ENCODE measurements around the gene PDE8B.

PDE8B gene

GRCh38 chr5:77316871-77317661, 106.6 kb downstream of the PDE8B start:
- in situ Hi-C loops (cut with MboI; ENCODE audit: low sequenced_read_pairs), result no loop called here

GRCh38 chr5:77318060-77318459, 107.6 kb downstream of the PDE8B start:
- in situ Hi-C loops (cut with MboI; ENCODE audit: low sequenced_read_pairs), result no loop called here

- in situ Hi-C loops (cut with MboI; ENCODE audit: low sequenced_read_pairs), result no loop called here
Observed at GRCh38 chr5:77319117-77319804, 108.8 kb downstream of the PDE8B start.

- in situ Hi-C loops (cut with MboI; ENCODE audit: low sequenced_read_pairs), result no loop called here
Observed at GRCh38 chr5:77321793-77322394, 111.4 kb downstream of the PDE8B start.

GRCh38 chr5:77322406-77322805, 111.9 kb downstream of the PDE8B start:
- in situ Hi-C loops (cut with MboI; ENCODE audit: low sequenced_read_pairs), result no loop called here

- in situ Hi-C loops (cut with MboI; ENCODE audit: low sequenced_read_pairs), result no loop called here
Observed at GRCh38 chr5:77325921-77326541, 115.6 kb downstream of the PDE8B start.

- in situ Hi-C loops (cut with MboI; ENCODE audit: low sequenced_read_pairs), result no loop called here
Observed at GRCh38 chr5:77326986-77327734, 116.7 kb downstream of the PDE8B start.

- in situ Hi-C loops (cut with MboI; ENCODE audit: low sequenced_read_pairs), result no loop called here
Observed at GRCh38 chr5:77328930-77329647, 118.6 kb downstream of the PDE8B start.

GRCh38 chr5:77329664-77330430, 119.4 kb downstream of the PDE8B start:
- in situ Hi-C loops (cut with MboI; ENCODE audit: low sequenced_read_pairs), result no loop called here

- in situ Hi-C loops (cut with MboI; ENCODE audit: low sequenced_read_pairs), result no loop called here
Observed at GRCh38 chr5:77333036-77333435, 122.6 kb downstream of the PDE8B start.

- in situ Hi-C loops (cut with MboI; ENCODE audit: low sequenced_read_pairs), result no loop called here
Observed at GRCh38 chr5:77333451-77334123, 123.1 kb downstream of the PDE8B start.

- in situ Hi-C loops (cut with MboI; ENCODE audit: low sequenced_read_pairs), result no loop called here
Observed at GRCh38 chr5:77337246-77337645, 126.8 kb downstream of the PDE8B start.

- in situ Hi-C loops (cut with MboI; ENCODE audit: low sequenced_read_pairs), result no loop called here
Observed at GRCh38 chr5:77337686-77338085, 127.2 kb downstream of the PDE8B start.

- in situ Hi-C loops (cut with MboI; ENCODE audit: low sequenced_read_pairs), result no loop called here
Observed at GRCh38 chr5:77339337-77339890, 128.9 kb downstream of the PDE8B start.

- in situ Hi-C loops (cut with MboI; ENCODE audit: low sequenced_read_pairs), result no loop called here
Observed at GRCh38 chr5:77343165-77343564, 132.7 kb downstream of the PDE8B start.

- in situ Hi-C loops (cut with MboI; ENCODE audit: low sequenced_read_pairs), result no loop called here
Observed at GRCh38 chr5:77347435-77348098, 137.1 kb downstream of the PDE8B start.

GRCh38 chr5:77353251-77353650, 142.8 kb downstream of the PDE8B start:
- in situ Hi-C loops (cut with MboI; ENCODE audit: low sequenced_read_pairs), result no loop called here

- in situ Hi-C loops (cut with MboI; ENCODE audit: low sequenced_read_pairs), result no loop called here
Observed at GRCh38 chr5:77354454-77354853, 144.0 kb downstream of the PDE8B start.

Data from hTERT RPE-1 (cell line).